K562 (cell line): ENCODE results near the gene CFAP70. TPM values are rescaled to one million over a fixed set of nuclear protein-coding genes. Genes with fewer than 3 reads are reported as not detected.

Source experiments
- ATAC-seq: fragments of 200-7000 bp; cut with Tn5 transposase; 3 replicates; pipeline ENCODE4 v1.9.1; 2020; ENCODE audit warnings: moderate library complexity
- BruUV-seq: library from RNA; stranded (reverse); fragments of 400-500 nt; replicated peaks from 2 replicates; lab custom pipeline; 2021; lab: Mats Ljungman, UMichigan
- CTCF ChIA-PET: fragments of 300-600 bp; formaldehyde crosslinking; extraction: SDS; loops from one replicate; lab custom pipeline; 2021; ENCODE audit warnings: low intra/inter-chr PET ratio; lab: Yijun Ruan, JAX
- POLR2A ChIA-PET: fragments of 300-600, 350-650 bp; sonication (Branson Sonifier 250); formaldehyde crosslinking; extraction: SDS; loops from one replicate; lab custom pipeline; 2021; ENCODE audit warnings: antibody characterized with exemption, inconsistent platforms; lab: Yijun Ruan, JAX
- DNase-seq, 4 experiments: peaks; one replicate each; pipeline versions ENCODE4 v3.0.0 to v3.0.0-alpha.2; 2011 to 2018; ENCODE audit warnings: low spot score in 3 of 4, mixed read lengths in 3 of 4; ENCODE audit errors: extremely low read depth in 1 of 4
- FAIRE-seq: peaks from 2 replicates; lab custom pipeline; 2011; peaks lifted over from hg19 to GRCh38; lab: Jason Lieb, UNC
- H2AFZ ChIP-seq: 2 replicates; pipeline ENCODE4 v1.6.0; 2011; ENCODE audit warnings: low read depth, low read length, control low read depth, inconsistent platforms
- H3K27ac ChIP-seq: fragments of 200-600 bp; 3 replicates; pipeline ENCODE4 v1.8.0; 2011; ENCODE audit warnings: low read depth, mild to moderate bottlenecking, control low read depth, inconsistent platforms, low read length, moderate library complexity, mixed read lengths; ENCODE audit errors: extremely low read depth
- H3K27me3 ChIP-seq, 2 experiments: fragments of 300-600 bp in 1 of 2; 2 replicates in 1 of 2; 3 replicates in 1 of 2; pipeline versions ENCODE4 v1.6.0 to v1.8.0; 2011; ENCODE audit warnings: inconsistent platforms in 2 of 2, low read length in 2 of 2, mild to moderate bottlenecking in 1 of 2, mixed read lengths in 1 of 2, moderate library complexity in 1 of 2; ENCODE audit not compliant: control insufficient read depth in 2 of 2, insufficient read depth in 2 of 2
- H3K36me3 ChIP-seq: fragments of 300-600 bp; 3 replicates; pipeline ENCODE4 v1.8.0; 2011; ENCODE audit warnings: mild to moderate bottlenecking, low read length, inconsistent platforms; ENCODE audit not compliant: control insufficient read depth, insufficient read depth
- H3K4me1 ChIP-seq, 2 experiments: fragments of 200-600 bp in 1 of 2; replicated peaks in 1 of 2; 2 replicates in 1 of 2; 3 replicates in 1 of 2; pipeline versions ENCODE4 v1.5.1 to v1.8.0; 2011; ENCODE audit warnings: inconsistent platforms in 2 of 2, low read length in 2 of 2, mild to moderate bottlenecking in 1 of 2, mixed read lengths in 1 of 2, moderate library complexity in 1 of 2; ENCODE audit not compliant: control insufficient read depth in 2 of 2, insufficient read depth in 2 of 2
- H3K4me2 ChIP-seq: 2 replicates; pipeline ENCODE4 v1.6.1; 2011; ENCODE audit warnings: low read length, control low read depth, inconsistent platforms, mixed read lengths; ENCODE audit not compliant: insufficient read depth
- H3K4me3 ChIP-seq: fragments of 200-600 bp; sonication (generic), shearing (Covaris generic); 2 replicates; pipeline ENCODE4 v1.5.1; 2016; ENCODE audit warnings: control low read depth, inconsistent platforms
- H3K79me2 ChIP-seq: fragments of 200-600 bp; 3 replicates; pipeline ENCODE4 v1.8.0; 2011; ENCODE audit warnings: low read length, inconsistent platforms; ENCODE audit not compliant: control insufficient read depth, insufficient read depth
- H3K9ac ChIP-seq, 2 experiments: 2 replicates each; pipeline versions ENCODE4 v1.6.0 to v1.6.1; 2011; ENCODE audit warnings: low read depth in 2 of 2, low read length in 2 of 2, control low read depth in 1 of 2, inconsistent platforms in 1 of 2, mild to moderate bottlenecking in 1 of 2, mixed read lengths in 1 of 2; ENCODE audit not compliant: insufficient read depth in 1 of 2
- H3K9me1 ChIP-seq: one replicate; pipeline ENCODE4 v1.6.0; 2011; ENCODE audit warnings: inconsistent platforms, mild to moderate bottlenecking, low read length, moderate library complexity; ENCODE audit not compliant: control insufficient read depth, insufficient read depth
- H3K9me3 ChIP-seq: replicated peaks from 2 replicates; pipeline ENCODE4 v1.5.1; 2011; ENCODE audit warnings: low read depth, low read length, inconsistent platforms; ENCODE audit not compliant: control insufficient read depth, insufficient read depth
- H4K20me1 ChIP-seq: replicated peaks from 2 replicates; pipeline ENCODE4 v1.6.1; 2011; ENCODE audit warnings: low read length, inconsistent platforms, mixed read lengths; ENCODE audit not compliant: control insufficient read depth, insufficient read depth
- BCL6 ChIP-seq: fragments of 250-450 bp; sonication (Bioruptor Pico); IDR thresholded peaks from 2 replicates; pipeline ENCODE4 v1.4.0; 2020
- CBX2 ChIP-seq: fragments of 200-600 bp; sonication (generic); IDR thresholded peaks from one replicate; pipeline ENCODE4 v1.6.1; 2012; ENCODE audit warnings: mild to moderate bottlenecking, low read length, inconsistent platforms; ENCODE audit not compliant: insufficient read depth, poor library complexity, severe bottlenecking
- CEBPG ChIP-seq, 3 experiments: fragments of 200-800 bp in 1 of 3; sonication (Bioruptor generic) in 1 of 3; sonication (generic) in 1 of 3; formaldehyde crosslinking in 1 of 3; IDR thresholded peaks in 2 of 3; conservative IDR thresholded peaks in 1 of 3; 2 replicates each; pipeline versions ENCODE4 v1.6.1 to v1.8.0; 2016 to 2022; ENCODE audit warnings: missing compliant biosample characterization in 2 of 3, missing genetic modification characterization in 2 of 3, mild to moderate bottlenecking in 1 of 3, missing genetic modification reagents in 1 of 3
- CREBBP ChIP-seq: IDR thresholded peaks from one replicate; pipeline ENCODE4 v1.6.1; 2012; ENCODE audit warnings: low read depth, mild to moderate bottlenecking, control low read depth, inconsistent platforms, low read length
- CTBP1 ChIP-seq: fragments of 450-650 bp; IDR thresholded peaks from 2 replicates; pipeline ENCODE4 v1.6.1; 2016; ENCODE audit warnings: borderline replicate concordance
- ETV1 ChIP-seq: fragments of 450-650 bp; conservative IDR thresholded peaks from 2 replicates; pipeline ENCODE4 v1.6.1; 2016; ENCODE audit warnings: missing genetic modification characterization, control low read depth, low read depth, missing compliant biosample characterization
- HNRNPL ChIP-seq: fragments of 200-400 bp; formaldehyde crosslinking; IDR thresholded peaks from 2 replicates; pipeline ENCODE4 v1.6.1; 2017; ENCODE audit warnings: low read depth, mild to moderate bottlenecking, low read length
- MCM5 ChIP-seq: fragments of 450-650 bp; IDR thresholded peaks from 2 replicates; pipeline ENCODE4 v1.6.1; 2016; ENCODE audit warnings: low read depth
- PCBP2 ChIP-seq: fragments of 200-400 bp; formaldehyde crosslinking; IDR thresholded peaks from 2 replicates; pipeline ENCODE4 v1.6.1; 2018; ENCODE audit warnings: low read length, low read depth, mild to moderate bottlenecking, moderate library complexity; ENCODE audit not compliant: poor library complexity, severe bottlenecking
- RFX5 ChIP-seq: IDR thresholded peaks from 2 replicates; pipeline ENCODE4 v1.6.1; 2011; ENCODE audit warnings: low read depth, mild to moderate bottlenecking, improper control_type of control experiment, low read length
- RHOXF2B ChIP-seq: fragments of 250-450 bp; sonication (Bioruptor Pico); conservative IDR thresholded peaks from 2 replicates; pipeline ENCODE4 v1.5.1; 2021
- ZNF644 ChIP-seq: fragments of 200-800 bp; sonication (Bioruptor generic); IDR thresholded peaks from 2 replicates; pipeline ENCODE4 v1.6.1; 2016; ENCODE audit warnings: low read depth, missing genetic modification characterization, missing compliant biosample characterization
- in situ Hi-C: fragments of 300-500 bp; cut with MboI; formaldehyde crosslinking; loops from 4 replicates; pipeline ENCODE4 v1.15.0; 2018; ENCODE audit warnings: inconsistent platforms, mixed read lengths
- intact Hi-C: fragments of 100-400 bp; cut with micrococcal nuclease; formaldehyde crosslinking; loops from 2 replicates; pipeline ENCODE4 v1.14.2; 2022
- polyA plus RNA-seq, 8 experiments: library from polyadenylated mRNA; depleted of rRNA in 4 of 8; stranded (reverse) in 5 of 8; unstranded in 3 of 8; fragments of >200 nt; fragmentation: Nextera tagmentation in 2 of 8; fragmentation: Illumina TruSeq in 1 of 8; extraction: Ambion mirVana in 2 of 8; extraction: Trizol in 1 of 8; gene quantifications; 2 replicates each; pipeline versions ENCODE4 v1.2.1 to v1.2.3, GENCODE V29; 2011 to 2014; ENCODE audit warnings: inconsistent platforms in 1 of 8, missing spikeins in 1 of 8
- total RNA-seq, 7 experiments: library from RNA; depleted of rRNA in 6 of 7; stranded (reverse); fragments of >200 nt in 6 of 7; fragmentation: Illumina TruSeq in 2 of 7; extraction: Trizol in 2 of 7; gene quantifications; 2 replicates each; pipeline versions ENCODE4 v1.2.1 to v1.2.3, GENCODE V29; 2011 to 2021; ENCODE audit warnings: low replicate concordance in 1 of 7
- TF ChIP-seq, protein P1 (sequence below): IDR thresholded peaks from 2 replicates; pipeline ENCODE4 v1.6.1; 2011; ENCODE audit warnings: borderline replicate concordance, low read depth, mild to moderate bottlenecking, moderate library complexity, low read length; ENCODE audit not compliant: insufficient read depth, poor library complexity, severe bottlenecking
- TF ChIP-seq, protein P2 (sequence below): fragments of 250-450 bp; sonication (Bioruptor Pico); IDR thresholded peaks from 2 replicates; pipeline ENCODE4 v1.5.0; 2021
- TF ChIP-seq, protein P3 (sequence below): sonication (generic); formaldehyde crosslinking; IDR thresholded peaks from 2 replicates; pipeline ENCODE4 v1.8.0; 2022; ENCODE audit warnings: mild to moderate bottlenecking, missing genetic modification reagents

Gene CFAP70
- total and polyA plus RNA-seq, 9 of the 15 experiments (the other 6 are each of a cell fraction or from before 2014, with no cell fraction given) = 0.27 to 1.6 (median 0.86) TPM

DNA sequence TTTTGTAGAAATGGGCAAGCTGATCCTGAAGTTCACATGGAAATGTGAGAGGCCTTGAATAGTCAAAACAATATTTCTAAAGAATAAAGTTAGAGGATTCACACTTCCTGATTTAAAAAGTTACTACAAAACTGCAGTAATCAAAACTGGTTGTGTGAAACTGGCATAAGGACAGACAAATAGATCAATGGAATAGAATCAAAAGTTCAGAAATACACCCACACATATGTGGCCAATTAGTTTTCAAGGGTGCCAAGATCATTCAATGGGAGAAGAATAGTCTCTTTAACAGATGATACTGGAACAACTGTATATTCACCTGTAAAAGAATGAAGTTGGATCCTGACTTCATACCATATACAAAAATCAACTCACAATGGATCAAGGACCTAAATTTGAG lies 139.3 kb downstream of the CFAP70 start:
- Histone ChIP-seq H3K27me3 (no peaks in the 10 kb centered on the region), H3K79me2 (no peaks in the 10 kb centered on the region), H2AFZ (no peak overlapping the region), H3K9me1 (no peaks in the 10 kb centered on the region), H3K9ac (no peak overlapping the region), H3K9me3 (no peaks in the 10 kb centered on the region), H3K4me3 (no peak overlapping the region), H3K27ac (no peak overlapping the region), H3K4me2 (no peak overlapping the region), H3K36me3 (no peaks in the 10 kb centered on the region), H3K4me1 (peaks cover 0 to 9% of the 10 kb centered on the region in 2 experiments; a peak in 2 of 5 replicates), H4K20me1 (no peaks in the 10 kb centered on the region)
- CTCF ChIA-PET = interaction anchor here (1.1 kb wide), 1 partner anchor 60 kb away, joined by 3 read pairs; no protein-coding TSS in a partner anchor
- no TSS peak for BruUV-seq
- DNase-seq (no peak), ATAC-seq (no peak), FAIRE-seq (no peak)
- POLR2A ChIA-PET = interaction anchor here (0.6 kb wide), 1 partner anchor 363 kb away, joined by 3 read pairs; no protein-coding TSS in a partner anchor
- in situ Hi-C loops (no loop called here), intact Hi-C loops (loop anchor here (5.0 kb wide), 1 partner anchor 52 kb away; the partner anchor contains the start of genes ECD and FAM149B1)
- TF ChIP-seq MCM5 = no peak
- TF ChIP-seq CBX2 = no peak
- TF ChIP-seq ETV1 = no peak
- no peak for TF ChIP-seq RHOXF2B
- TF ChIP-seq PCBP2 = no peak
- no peak for TF ChIP-seq BCL6
- TF ChIP-seq HNRNPL = no peak
- no peak for TF ChIP-seq CREBBP
- TF ChIP-seq, protein P1, sequence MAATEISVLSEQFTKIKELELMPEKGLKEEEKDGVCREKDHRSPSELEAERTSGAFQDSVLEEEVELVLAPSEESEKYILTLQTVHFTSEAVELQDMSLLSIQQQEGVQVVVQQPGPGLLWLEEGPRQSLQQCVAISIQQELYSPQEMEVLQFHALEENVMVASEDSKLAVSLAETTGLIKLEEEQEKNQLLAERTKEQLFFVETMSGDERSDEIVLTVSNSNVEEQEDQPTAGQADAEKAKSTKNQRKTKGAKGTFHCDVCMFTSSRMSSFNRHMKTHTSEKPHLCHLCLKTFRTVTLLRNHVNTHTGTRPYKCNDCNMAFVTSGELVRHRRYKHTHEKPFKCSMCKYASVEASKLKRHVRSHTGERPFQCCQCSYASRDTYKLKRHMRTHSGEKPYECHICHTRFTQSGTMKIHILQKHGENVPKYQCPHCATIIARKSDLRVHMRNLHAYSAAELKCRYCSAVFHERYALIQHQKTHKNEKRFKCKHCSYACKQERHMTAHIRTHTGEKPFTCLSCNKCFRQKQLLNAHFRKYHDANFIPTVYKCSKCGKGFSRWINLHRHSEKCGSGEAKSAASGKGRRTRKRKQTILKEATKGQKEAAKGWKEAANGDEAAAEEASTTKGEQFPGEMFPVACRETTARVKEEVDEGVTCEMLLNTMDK = no peak
- no peak for TF ChIP-seq RFX5
- TF ChIP-seq, protein P2, sequence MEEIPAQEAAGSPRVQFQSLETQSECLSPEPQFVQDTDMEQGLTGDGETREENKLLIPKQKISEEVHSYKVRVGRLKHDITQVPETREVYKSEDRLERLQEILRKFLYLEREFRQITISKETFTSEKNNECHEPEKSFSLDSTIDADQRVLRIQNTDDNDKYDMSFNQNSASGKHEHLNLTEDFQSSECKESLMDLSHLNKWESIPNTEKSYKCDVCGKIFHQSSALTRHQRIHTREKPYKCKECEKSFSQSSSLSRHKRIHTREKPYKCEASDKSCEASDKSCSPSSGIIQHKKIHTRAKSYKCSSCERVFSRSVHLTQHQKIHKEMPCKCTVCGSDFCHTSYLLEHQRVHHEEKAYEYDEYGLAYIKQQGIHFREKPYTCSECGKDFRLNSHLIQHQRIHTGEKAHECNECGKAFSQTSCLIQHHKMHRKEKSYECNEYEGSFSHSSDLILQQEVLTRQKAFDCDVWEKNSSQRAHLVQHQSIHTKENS (CRISPR knock-in tag) = no peak
- no peak for TF ChIP-seq CTBP1
- TF ChIP-seq, protein P3, sequence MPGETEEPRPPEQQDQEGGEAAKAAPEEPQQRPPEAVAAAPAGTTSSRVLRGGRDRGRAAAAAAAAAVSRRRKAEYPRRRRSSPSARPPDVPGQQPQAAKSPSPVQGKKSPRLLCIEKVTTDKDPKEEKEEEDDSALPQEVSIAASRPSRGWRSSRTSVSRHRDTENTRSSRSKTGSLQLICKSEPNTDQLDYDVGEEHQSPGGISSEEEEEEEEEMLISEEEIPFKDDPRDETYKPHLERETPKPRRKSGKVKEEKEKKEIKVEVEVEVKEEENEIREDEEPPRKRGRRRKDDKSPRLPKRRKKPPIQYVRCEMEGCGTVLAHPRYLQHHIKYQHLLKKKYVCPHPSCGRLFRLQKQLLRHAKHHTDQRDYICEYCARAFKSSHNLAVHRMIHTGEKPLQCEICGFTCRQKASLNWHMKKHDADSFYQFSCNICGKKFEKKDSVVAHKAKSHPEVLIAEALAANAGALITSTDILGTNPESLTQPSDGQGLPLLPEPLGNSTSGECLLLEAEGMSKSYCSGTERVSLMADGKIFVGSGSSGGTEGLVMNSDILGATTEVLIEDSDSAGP (CRISPR knock-in tag) = no peak
- no peak for TF ChIP-seq ZNF644
- no peak for TF ChIP-seq CEBPG (CRISPR knock-in tag; IDR thresholded peaks at IDR 0.05)
- TF ChIP-seq CEBPG (tag; conservative IDR thresholded peaks at IDR 0.05 in 1 of 2, IDR thresholded peaks at IDR 0.05 in 1 of 2) = no peak
